ENCODE measurements around the gene KSR2. TPM values are rescaled to one million over a fixed set of nuclear protein-coding genes. Genes with fewer than 3 reads are reported as not detected.

The KSR2 gene
- total RNA-seq, 1 donor from 2014 or later = 2.0 TPM

DNA sequence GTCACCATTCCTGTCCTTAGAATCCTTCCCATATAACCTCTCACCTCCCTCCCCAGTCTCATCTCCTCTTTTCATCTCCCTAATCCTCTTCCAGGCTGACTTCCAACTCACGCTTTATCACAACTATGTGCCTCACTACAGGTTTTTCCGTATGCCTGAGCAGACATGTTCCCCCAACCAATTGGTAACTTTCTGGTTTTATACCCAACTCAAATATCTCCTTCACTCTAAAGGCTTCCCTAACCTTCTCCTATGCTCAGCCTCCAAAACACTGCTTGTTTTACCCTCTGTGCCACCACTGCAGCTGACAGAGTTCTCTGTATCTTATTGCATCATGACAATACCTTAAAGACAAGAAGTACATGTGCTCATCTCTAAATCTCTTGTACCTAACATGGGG, 139.7 kb downstream of the KSR2 start:
- DNase-seq (ENCODE audit: extremely low spot score, unreplicated experiment) = no peak
- no peaks in the 10 kb centered on the region for H3K36me3 Mint-ChIP-seq
- no peak overlapping the region for H3K4me3 Mint-ChIP-seq
- no peaks in the 10 kb centered on the region for H3K4me1 Mint-ChIP-seq (ENCODE audit: unreplicated experiment)
- no peak for TF ChIP-seq CTCF (conservative IDR thresholded peaks at IDR 0.05)
- no peak overlapping the region for H3K27ac Mint-ChIP-seq
- H3K9me3 Mint-ChIP-seq = peaks cover 6% of the 10 kb centered on the region
- peaks cover 6% of the 10 kb centered on the region for H3K27me3 Mint-ChIP-seq

- DNase-seq (ENCODE audit: extremely low spot score, unreplicated experiment) = no peak
- Mint-ChIP-seq H3K36me3 (no peaks in the 10 kb centered on the region), H3K27ac (no peak overlapping the region), H3K4me1 (ENCODE audit: unreplicated experiment) (no peaks in the 10 kb centered on the region), H3K4me3 (no peak overlapping the region), H3K9me3 (peaks cover 6% of the 10 kb centered on the region), H3K27me3 (peaks cover 15% of the 10 kb centered on the region)
- no peak for TF ChIP-seq CTCF (conservative IDR thresholded peaks at IDR 0.05)
Observed at GRCh38 chr12:117827660-117828059, 141.1 kb downstream of the KSR2 start.

DNA sequence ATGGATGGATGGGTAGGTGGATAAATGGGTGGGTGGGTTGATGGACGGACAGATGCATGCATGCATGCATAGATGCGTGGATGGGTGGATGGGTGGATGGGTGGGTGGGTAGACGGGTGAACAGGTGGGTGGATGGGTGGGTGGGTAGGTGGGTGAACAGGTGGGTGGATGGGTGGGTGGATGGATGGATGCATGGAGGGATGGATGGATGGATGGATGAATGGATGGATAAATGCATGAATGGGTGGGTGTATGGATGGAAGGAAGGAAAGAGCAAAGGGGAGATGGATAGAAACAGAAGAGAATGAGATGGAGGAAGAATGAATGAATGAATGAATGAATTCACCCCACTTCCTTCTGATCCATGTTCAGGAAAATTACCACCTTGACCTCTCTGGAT, 143.0 kb downstream of the KSR2 start:
- H3K27ac Mint-ChIP-seq = no peak overlapping the region
- H3K9me3 Mint-ChIP-seq = peaks cover 6% of the 10 kb centered on the region
- TF ChIP-seq CTCF (conservative IDR thresholded peaks at IDR 0.05) = no peak
- no peak for DNase-seq (ENCODE audit: extremely low spot score, unreplicated experiment)
- H3K4me1 Mint-ChIP-seq (ENCODE audit: unreplicated experiment) = no peaks in the 10 kb centered on the region
- peaks cover 16% of the 10 kb centered on the region for H3K27me3 Mint-ChIP-seq
- no peak overlapping the region for H3K4me3 Mint-ChIP-seq
- no peaks in the 10 kb centered on the region for H3K36me3 Mint-ChIP-seq

DNA sequence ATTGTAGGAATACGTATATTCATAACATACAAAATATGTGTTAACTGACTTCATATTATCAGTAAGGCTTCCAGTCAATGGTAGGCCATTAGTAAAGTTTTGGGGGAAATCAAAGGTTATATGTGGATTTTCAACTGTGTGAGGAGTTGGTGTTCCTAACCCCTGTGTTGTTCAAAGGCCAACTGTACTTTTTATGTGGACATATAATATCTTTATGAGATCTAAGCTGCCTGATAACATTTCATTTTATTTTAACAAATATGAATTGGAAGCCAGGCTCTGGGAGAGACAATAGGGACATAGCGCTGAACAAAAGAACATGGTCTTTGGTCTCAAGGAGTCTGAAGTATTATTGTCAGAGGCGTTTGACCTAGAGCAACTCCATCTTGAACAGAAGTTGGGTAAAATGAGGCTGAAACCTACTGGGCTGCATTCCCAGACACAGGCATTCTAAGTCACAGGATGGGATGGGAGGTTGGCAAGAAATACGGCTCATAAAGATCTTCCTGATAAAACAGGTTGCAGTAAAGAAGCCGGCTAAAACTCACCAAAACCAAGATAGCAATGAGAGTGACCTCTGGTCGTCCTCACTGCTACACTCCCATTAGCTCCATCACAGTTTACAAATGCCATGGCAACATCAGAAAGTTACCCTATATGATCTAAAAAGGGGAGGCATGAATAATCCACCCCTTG, 147.2 kb downstream of the KSR2 start:
- peaks cover 5% of the 10 kb centered on the region for H3K4me1 Mint-ChIP-seq (ENCODE audit: unreplicated experiment)
- peaks cover 15% of the 10 kb centered on the region for H3K27me3 Mint-ChIP-seq
- H3K9me3 Mint-ChIP-seq = no peaks in the 10 kb centered on the region
- H3K36me3 Mint-ChIP-seq = no peaks in the 10 kb centered on the region
- no peak overlapping the region for H3K27ac Mint-ChIP-seq
- no peak overlapping the region for H3K4me3 Mint-ChIP-seq
- DNase-seq (ENCODE audit: extremely low spot score, unreplicated experiment) = no peak
- TF ChIP-seq CTCF (conservative IDR thresholded peaks at IDR 0.05) = no peak

DNA sequence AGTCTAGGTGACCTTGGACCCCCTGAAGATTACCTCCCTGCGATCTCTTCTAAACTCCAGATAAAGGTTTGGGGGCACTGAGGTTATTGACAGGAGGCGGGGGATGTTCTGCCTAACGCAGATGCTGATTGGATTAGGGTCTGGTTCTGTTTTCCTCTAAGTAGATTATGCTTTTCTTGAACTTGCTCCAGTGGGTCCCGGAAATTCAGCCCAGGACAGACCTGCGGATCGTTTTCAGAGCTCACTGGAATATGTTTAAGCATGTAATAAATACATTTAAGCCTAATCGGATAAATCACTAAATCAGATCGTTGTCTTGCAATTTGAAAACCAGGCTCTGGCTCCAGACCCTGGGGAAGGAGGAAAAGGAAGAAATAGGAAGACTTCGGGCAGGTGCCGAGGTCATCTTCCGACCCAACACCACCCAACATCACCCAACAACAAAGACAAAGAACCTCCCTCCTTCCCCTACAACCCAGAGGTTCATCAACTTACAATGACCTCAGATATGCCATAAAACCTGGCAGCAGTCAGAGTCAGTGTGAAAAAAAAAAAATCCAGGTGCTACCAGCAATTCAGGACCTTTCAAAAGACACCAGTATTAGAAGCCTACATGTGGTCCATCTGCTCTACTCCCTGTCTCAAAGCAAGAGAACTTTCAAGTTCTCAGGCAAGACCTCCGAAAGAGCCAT, 148.4 kb downstream of the KSR2 start:
- H3K9me3 Mint-ChIP-seq = no peaks in the 10 kb centered on the region
- no peak for TF ChIP-seq CTCF (conservative IDR thresholded peaks at IDR 0.05)
- H3K36me3 Mint-ChIP-seq = no peaks in the 10 kb centered on the region
- no peak overlapping the region for H3K4me3 Mint-ChIP-seq
- peaks cover 10% of the 10 kb centered on the region for H3K27me3 Mint-ChIP-seq
- H3K27ac Mint-ChIP-seq = no peak overlapping the region
- peaks cover 5% of the 10 kb centered on the region for H3K4me1 Mint-ChIP-seq (ENCODE audit: unreplicated experiment)
- no peak for DNase-seq (ENCODE audit: extremely low spot score, unreplicated experiment)

All from type B pancreatic cell (in vitro differentiated cells).